ENCODE measurements around the gene ATP13A2.

ATP13A2 gene, protein sequence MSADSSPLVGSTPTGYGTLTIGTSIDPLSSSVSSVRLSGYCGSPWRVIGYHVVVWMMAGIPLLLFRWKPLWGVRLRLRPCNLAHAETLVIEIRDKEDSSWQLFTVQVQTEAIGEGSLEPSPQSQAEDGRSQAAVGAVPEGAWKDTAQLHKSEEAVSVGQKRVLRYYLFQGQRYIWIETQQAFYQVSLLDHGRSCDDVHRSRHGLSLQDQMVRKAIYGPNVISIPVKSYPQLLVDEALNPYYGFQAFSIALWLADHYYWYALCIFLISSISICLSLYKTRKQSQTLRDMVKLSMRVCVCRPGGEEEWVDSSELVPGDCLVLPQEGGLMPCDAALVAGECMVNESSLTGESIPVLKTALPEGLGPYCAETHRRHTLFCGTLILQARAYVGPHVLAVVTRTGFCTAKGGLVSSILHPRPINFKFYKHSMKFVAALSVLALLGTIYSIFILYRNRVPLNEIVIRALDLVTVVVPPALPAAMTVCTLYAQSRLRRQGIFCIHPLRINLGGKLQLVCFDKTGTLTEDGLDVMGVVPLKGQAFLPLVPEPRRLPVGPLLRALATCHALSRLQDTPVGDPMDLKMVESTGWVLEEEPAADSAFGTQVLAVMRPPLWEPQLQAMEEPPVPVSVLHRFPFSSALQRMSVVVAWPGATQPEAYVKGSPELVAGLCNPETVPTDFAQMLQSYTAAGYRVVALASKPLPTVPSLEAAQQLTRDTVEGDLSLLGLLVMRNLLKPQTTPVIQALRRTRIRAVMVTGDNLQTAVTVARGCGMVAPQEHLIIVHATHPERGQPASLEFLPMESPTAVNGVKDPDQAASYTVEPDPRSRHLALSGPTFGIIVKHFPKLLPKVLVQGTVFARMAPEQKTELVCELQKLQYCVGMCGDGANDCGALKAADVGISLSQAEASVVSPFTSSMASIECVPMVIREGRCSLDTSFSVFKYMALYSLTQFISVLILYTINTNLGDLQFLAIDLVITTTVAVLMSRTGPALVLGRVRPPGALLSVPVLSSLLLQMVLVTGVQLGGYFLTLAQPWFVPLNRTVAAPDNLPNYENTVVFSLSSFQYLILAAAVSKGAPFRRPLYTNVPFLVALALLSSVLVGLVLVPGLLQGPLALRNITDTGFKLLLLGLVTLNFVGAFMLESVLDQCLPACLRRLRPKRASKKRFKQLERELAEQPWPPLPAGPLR

DNA sequence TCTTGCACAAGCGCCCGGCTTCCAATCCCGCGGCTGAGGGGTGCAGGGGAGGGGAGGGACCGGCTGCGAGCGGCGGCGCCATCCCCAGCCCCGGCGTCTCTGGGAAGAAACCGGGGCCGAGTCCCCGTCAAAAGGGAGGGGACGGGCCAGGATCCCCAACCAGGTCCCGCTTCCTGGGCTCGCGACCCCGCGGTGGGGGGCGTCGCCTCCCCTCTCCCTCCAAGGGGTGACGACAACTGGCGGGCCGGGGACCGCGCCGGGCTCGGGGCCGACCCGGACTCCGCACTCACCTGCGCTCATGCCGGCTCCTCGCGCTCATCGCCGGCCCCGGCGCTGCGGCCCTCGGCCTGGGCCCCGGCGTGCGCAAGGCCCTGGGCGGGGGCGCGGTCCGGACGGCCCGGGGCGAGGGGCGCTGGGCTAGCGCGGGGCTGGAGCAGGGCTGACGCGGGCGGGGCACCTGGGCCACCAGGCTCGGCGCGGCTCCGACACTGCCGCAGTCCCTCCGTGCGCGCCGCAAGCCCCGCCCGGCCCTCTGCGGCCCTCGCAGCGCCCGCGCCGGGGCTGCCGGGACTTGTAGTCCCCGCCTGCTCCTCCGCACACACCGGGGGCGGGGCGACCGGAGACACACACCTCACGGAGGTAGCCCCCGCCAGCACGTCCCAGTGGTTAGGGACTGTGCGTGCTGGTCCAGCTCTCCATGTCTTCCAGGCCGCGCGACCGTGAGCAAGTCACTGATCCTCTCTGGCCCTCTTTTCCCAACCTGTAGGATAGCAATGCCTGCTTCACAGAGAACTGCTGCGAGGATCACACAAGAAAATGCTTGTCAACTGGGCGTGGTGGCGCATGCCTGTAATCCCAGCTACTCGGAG is at the start of gene ATP13A2:
ATP13A2 (minus strand) TSS at position 490 of the 869 bp plus-strand sequence; CDS start at position 300, 190 bp downstream.
- TF ChIP-seq CEBPB (IDR thresholded peaks at IDR 0.05), result no peak
- no peak for TF ChIP-seq TEAD4 (IDR thresholded peaks at IDR 0.05)
- TF ChIP-seq TAF1 (IDR thresholded peaks at IDR 0.05; ENCODE audit: low read depth), result no peak
- no peak for TF ChIP-seq EP300 (IDR thresholded peaks at IDR 0.05; ENCODE audit: borderline replicate concordance)
- TF ChIP-seq, protein P1, sequence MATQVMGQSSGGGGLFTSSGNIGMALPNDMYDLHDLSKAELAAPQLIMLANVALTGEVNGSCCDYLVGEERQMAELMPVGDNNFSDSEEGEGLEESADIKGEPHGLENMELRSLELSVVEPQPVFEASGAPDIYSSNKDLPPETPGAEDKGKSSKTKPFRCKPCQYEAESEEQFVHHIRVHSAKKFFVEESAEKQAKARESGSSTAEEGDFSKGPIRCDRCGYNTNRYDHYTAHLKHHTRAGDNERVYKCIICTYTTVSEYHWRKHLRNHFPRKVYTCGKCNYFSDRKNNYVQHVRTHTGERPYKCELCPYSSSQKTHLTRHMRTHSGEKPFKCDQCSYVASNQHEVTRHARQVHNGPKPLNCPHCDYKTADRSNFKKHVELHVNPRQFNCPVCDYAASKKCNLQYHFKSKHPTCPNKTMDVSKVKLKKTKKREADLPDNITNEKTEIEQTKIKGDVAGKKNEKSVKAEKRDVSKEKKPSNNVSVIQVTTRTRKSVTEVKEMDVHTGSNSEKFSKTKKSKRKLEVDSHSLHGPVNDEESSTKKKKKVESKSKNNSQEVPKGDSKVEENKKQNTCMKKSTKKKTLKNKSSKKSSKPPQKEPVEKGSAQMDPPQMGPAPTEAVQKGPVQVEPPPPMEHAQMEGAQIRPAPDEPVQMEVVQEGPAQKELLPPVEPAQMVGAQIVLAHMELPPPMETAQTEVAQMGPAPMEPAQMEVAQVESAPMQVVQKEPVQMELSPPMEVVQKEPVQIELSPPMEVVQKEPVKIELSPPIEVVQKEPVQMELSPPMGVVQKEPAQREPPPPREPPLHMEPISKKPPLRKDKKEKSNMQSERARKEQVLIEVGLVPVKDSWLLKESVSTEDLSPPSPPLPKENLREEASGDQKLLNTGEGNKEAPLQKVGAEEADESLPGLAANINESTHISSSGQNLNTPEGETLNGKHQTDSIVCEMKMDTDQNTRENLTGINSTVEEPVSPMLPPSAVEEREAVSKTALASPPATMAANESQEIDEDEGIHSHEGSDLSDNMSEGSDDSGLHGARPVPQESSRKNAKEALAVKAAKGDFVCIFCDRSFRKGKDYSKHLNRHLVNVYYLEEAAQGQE (IDR thresholded peaks at IDR 0.05; ENCODE audit: low read depth), result no peak
- no peak for TF ChIP-seq NFIC (IDR thresholded peaks at IDR 0.05)
- TF ChIP-seq RAD21 (IDR thresholded peaks at IDR 0.05; ENCODE audit: low read depth), result no peak
- TF ChIP-seq, protein P2, sequence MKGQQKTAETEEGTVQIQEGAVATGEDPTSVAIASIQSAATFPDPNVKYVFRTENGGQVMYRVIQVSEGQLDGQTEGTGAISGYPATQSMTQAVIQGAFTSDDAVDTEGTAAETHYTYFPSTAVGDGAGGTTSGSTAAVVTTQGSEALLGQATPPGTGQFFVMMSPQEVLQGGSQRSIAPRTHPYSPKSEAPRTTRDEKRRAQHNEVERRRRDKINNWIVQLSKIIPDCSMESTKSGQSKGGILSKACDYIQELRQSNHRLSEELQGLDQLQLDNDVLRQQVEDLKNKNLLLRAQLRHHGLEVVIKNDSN (IDR thresholded peaks at IDR 0.05), result peak; percentile 14; the same call in 1 of the 2 replicates
- peak; percentile 25; the same call in 1 of the 2 replicates for TF ChIP-seq EGR1 (IDR thresholded peaks at IDR 0.05)
- TF ChIP-seq CREB1 (IDR thresholded peaks at IDR 0.05; ENCODE audit: low read depth), result no peak
- TF ChIP-seq, protein P3, sequence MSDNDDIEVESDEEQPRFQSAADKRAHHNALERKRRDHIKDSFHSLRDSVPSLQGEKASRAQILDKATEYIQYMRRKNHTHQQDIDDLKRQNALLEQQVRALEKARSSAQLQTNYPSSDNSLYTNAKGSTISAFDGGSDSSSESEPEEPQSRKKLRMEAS (IDR thresholded peaks at IDR 0.05), result no peak; the same call in 1 of the 2 replicates
- TF ChIP-seq FOXM1 (IDR thresholded peaks at IDR 0.05; ENCODE audit: borderline replicate concordance, low read depth), result no peak
- TF ChIP-seq ZBTB7A (IDR thresholded peaks at IDR 0.05; ENCODE audit: low read depth), result peak; percentile 39; the same call in 1 of the 2 replicates
- TF ChIP-seq YY1 (IDR thresholded peaks at IDR 0.05; ENCODE audit: low read depth), result peak; percentile 62; the same call in 1 of the 2 replicates
- TF ChIP-seq TCF12 (IDR thresholded peaks at IDR 0.05; ENCODE audit: low read depth), result no peak

DNA sequence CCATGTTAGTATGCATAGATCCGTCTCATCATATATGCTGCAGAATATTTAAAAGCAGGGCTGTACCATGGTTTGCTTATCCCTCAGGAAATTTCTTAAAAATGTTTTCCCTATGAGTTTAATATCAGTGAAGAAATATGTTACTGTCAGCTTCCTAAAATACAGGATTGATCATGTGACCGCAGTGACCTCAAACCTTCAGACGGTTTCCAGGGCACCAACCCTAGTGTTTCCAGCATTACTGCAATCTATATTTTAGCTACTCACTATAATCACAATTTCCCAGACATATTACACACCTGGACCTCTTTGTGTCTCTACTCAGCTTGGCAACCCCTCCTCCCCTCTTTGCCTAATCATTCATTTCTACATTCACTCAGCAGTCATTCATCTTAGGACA is 49.8 kb upstream of the ATP13A2 start:
- TF ChIP-seq, protein P1 (IDR thresholded peaks at IDR 0.05; ENCODE audit: low read depth), result no peak
- TF ChIP-seq TCF12 (IDR thresholded peaks at IDR 0.05; ENCODE audit: low read depth) (no peak), FOXM1 (IDR thresholded peaks at IDR 0.05; ENCODE audit: borderline replicate concordance, low read depth) (no peak)
- TF ChIP-seq, protein P2 (IDR thresholded peaks at IDR 0.05), result 0 out of 2 replicates have a peak, but pooled peaks have one; percentile 32

DNA sequence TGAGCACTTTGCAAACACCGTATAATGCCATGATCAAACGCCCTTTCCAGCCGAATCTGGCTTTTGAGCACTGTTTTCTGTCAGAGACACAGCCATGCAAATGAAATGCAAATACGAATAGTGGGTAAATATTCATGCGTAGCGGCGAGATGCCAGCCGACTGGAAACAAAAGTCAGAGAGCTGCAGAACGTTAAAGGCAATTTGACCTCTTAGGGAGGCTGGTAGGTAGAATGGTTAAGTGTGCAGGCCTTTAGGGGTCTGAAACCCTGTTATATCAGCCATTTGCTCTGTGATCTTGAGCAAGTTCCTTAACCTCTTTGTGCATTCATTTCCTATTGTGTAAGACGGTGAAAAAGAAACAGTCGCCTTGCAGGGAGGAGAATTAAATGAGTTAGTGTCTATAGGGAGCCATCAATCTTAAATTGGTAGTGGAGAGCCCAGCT is 48.6 kb upstream of the ATP13A2 start:
- TF ChIP-seq ZBTB7A (IDR thresholded peaks at IDR 0.05; ENCODE audit: low read depth), result no peak
- TF ChIP-seq EP300 (IDR thresholded peaks at IDR 0.05; ENCODE audit: borderline replicate concordance), result no peak
- TF ChIP-seq, protein P2 (IDR thresholded peaks at IDR 0.05), result no peak
- TF ChIP-seq, protein P3 (IDR thresholded peaks at IDR 0.05), result no peak
- no peak for TF ChIP-seq TCF12 (IDR thresholded peaks at IDR 0.05; ENCODE audit: low read depth)
- TF ChIP-seq CREB1 (IDR thresholded peaks at IDR 0.05; ENCODE audit: low read depth), result no peak
- no peak for TF ChIP-seq EGR1 (IDR thresholded peaks at IDR 0.05)
- TF ChIP-seq NFIC (IDR thresholded peaks at IDR 0.05), result no peak
- TF ChIP-seq YY1 (IDR thresholded peaks at IDR 0.05; ENCODE audit: low read depth), result no peak
- no peak for TF ChIP-seq TEAD4 (IDR thresholded peaks at IDR 0.05)
